Myocyte (in vitro differentiated cells): Measurements from ENCODE around the gene DCDC2C. TPM values are rescaled to one million over a fixed set of nuclear protein-coding genes. Genes with fewer than 3 reads are reported as not detected.

Experiments used
- DNase-seq: peaks from one replicate; pipeline ENCODE4 v3.0.0-alpha.2; 2012; ENCODE audit warnings: low read depth
- total RNA-seq: library from RNA; depleted of rRNA; stranded (reverse); fragments of >200 nt; gene quantifications from 2 replicates; pipeline ENCODE4 v1.2.3, GENCODE V29; 2014

The DCDC2C gene
- total RNA-seq, 1 donor from 2014 or later = not detected

- no peak for DNase-seq
Observed at GRCh38 chr2:3708576-3708975, 5.2 kb downstream of the DCDC2C start.

GRCh38 chr2:3709225-3709624, 5.8 kb downstream of the DCDC2C start:
- no peak for DNase-seq

GRCh38 chr2:3712424-3712823, 9.0 kb downstream of the DCDC2C start:
- DNase-seq = peak; percentile 13

GRCh38 chr2:3712831-3713503, 9.6 kb downstream of the DCDC2C start:
- peak; percentile 25 for DNase-seq

- DNase-seq = no peak
Observed at GRCh38 chr2:3718679-3719078, 15.3 kb downstream of the DCDC2C start.

GRCh38 chr2:3725002-3725401, 21.6 kb downstream of the DCDC2C start:
- DNase-seq = no peak

- no peak for DNase-seq
Observed at GRCh38 chr2:3725458-3726250, 22.3 kb downstream of the DCDC2C start.

- DNase-seq = no peak
Observed at GRCh38 chr2:3726511-3726910, 23.1 kb downstream of the DCDC2C start.

GRCh38 chr2:3727397-3728045, 24.1 kb downstream of the DCDC2C start:
- no peak for DNase-seq

GRCh38 chr2:3728104-3729054, 25.0 kb downstream of the DCDC2C start:
- DNase-seq = peak; percentile 42

- DNase-seq = no peak
Observed at GRCh38 chr2:3729055-3729448, 25.7 kb downstream of the DCDC2C start.

- no peak for DNase-seq
Observed at GRCh38 chr2:3729786-3730185, 26.4 kb downstream of the DCDC2C start.

GRCh38 chr2:3730646-3731045, 27.3 kb downstream of the DCDC2C start:
- no peak for DNase-seq

- no peak for DNase-seq
Observed at GRCh38 chr2:3731829-3732228, 28.5 kb downstream of the DCDC2C start.

GRCh38 chr2:3736112-3736511, 32.7 kb downstream of the DCDC2C start:
- DNase-seq = no peak

GRCh38 chr2:3737128-3737527, 33.8 kb downstream of the DCDC2C start:
- DNase-seq = no peak

GRCh38 chr2:3738454-3738853, 35.1 kb downstream of the DCDC2C start:
- DNase-seq = no peak

- no peak for DNase-seq
Observed at GRCh38 chr2:3739313-3739712, 35.9 kb downstream of the DCDC2C start.

- no peak for DNase-seq
Observed at GRCh38 chr2:3741396-3741795, 38.0 kb downstream of the DCDC2C start.

- DNase-seq = no peak
Observed at GRCh38 chr2:3741867-3742602, 38.7 kb downstream of the DCDC2C start.
